Gastrocnemius medialis (tissue), 4 donors: Measurements from ENCODE around the gene ZNF423.

Source experiments
- CTCF ChIP-seq, 5 experiments: fragments of 450-650 bp in 3 of 5; fragments of 200-600 bp in 2 of 5; sonication (generic) in 2 of 5; IDR thresholded peaks in 4 of 5; conservative IDR thresholded peaks in 1 of 5; 1 replicate in 4 of 5; 2 replicates in 1 of 5; pipeline ENCODE4 v1.5.1; 2016 to 2019; ENCODE audit warnings: antibody characterized with exemption in 5 of 5, mild to moderate bottlenecking in 3 of 5, moderate library complexity in 3 of 5
- POLR2A ChIP-seq, 2 donors: fragments of 450-650 bp; IDR thresholded peaks; one replicate each; pipeline ENCODE4 v1.6.1; 2017; ENCODE audit warnings: antibody characterized with exemption in 2 of 2, mild to moderate bottlenecking in 2 of 2, moderate library complexity in 2 of 2

GRCh38 chr16:49602201-49602975 is 253.5 kb downstream of the ZNF423 start:
- TF ChIP-seq CTCF (IDR thresholded peaks at IDR 0.05 in 4 of 5, conservative IDR thresholded peaks at IDR 0.05 in 1 of 5) (no peak), POLR2A (IDR thresholded peaks at IDR 0.05) (no peak)
